Stimulated activated CD4-positive, alpha-beta T cell treated with anti-CD3 and anti-CD28 coated beads, Interleukin-15, amount 100 ng/mL, for 1 hour (primary cell): ENCODE results near the gene DPP7.

Experiments used
- DNase-seq, 2 donors: peaks; one replicate each; pipeline ENCODE4 v3.0.0-alpha.2; 2020; ENCODE audit warnings: low read depth in 1 of 2, low spot score in 1 of 2

Gene DPP7

GRCh38 chr9:137089232-137089947 is 25.1 kb downstream of the DPP7 start:
- no peak for DNase-seq

GRCh38 chr9:137088121-137088520 is 26.4 kb downstream of the DPP7 start:
- no peak for DNase-seq

GRCh38 chr9:137087409-137087925 is 27.1 kb downstream of the DPP7 start:
- no peak for DNase-seq

- peak; percentile 97 to 99 for DNase-seq
Observed at GRCh38 chr9:137086531-137087408, 27.8 kb downstream of the DPP7 start, which contains the start of gene MAN1B1. Gene MAN1B1 (plus strand): TSS chr9:137086985. CDS start chr9:137087000, 15 bp downstream.

GRCh38 chr9:137085920-137086530 is 28.5 kb downstream of the DPP7 start:
- DNase-seq: peak in 1 of 2 donors; percentile 10

- DNase-seq: no peak
Observed at GRCh38 chr9:137084526-137084925, 30.0 kb downstream of the DPP7 start.

- no peak for DNase-seq
Observed at GRCh38 chr9:137083394-137084004, 31.0 kb downstream of the DPP7 start.

- no peak for DNase-seq
Observed at GRCh38 chr9:137082925-137083290, 31.6 kb downstream of the DPP7 start.

GRCh38 chr9:137082222-137082924 is 32.2 kb downstream of the DPP7 start:
- DNase-seq: no peak

GRCh38 chr9:137080260-137081122 is 34.0 kb downstream of the DPP7 start:
- no peak for DNase-seq

- DNase-seq: no peak
Observed at GRCh38 chr9:137079401-137079787, 35.1 kb downstream of the DPP7 start.

- no peak for DNase-seq
Observed at GRCh38 chr9:137078701-137079400, 35.7 kb downstream of the DPP7 start.

- DNase-seq: peak in 1 of 2 donors; percentile 15
Observed at GRCh38 chr9:137077758-137078693, 36.5 kb downstream of the DPP7 start.

GRCh38 chr9:137077010-137077747 is 37.4 kb downstream of the DPP7 start, which contains the start of gene UAP1L1:
Gene UAP1L1 (plus strand): TSS chr9:137077517. CDS start chr9:137077533, 16 bp downstream.
- DNase-seq: peak in 1 of 2 donors; percentile 15

GRCh38 chr9:137076636-137077009 is 37.9 kb downstream of the DPP7 start:
- DNase-seq: no peak

- DNase-seq: no peak
Observed at GRCh38 chr9:137075275-137075775, 39.2 kb downstream of the DPP7 start.
